Fibroblast of skin of left quadriceps (primary cell): ENCODE results near the gene DPY19L1.
"Not testable (repeated sequence)": the region's sequence is repeated elsewhere in the genome, so short reads cannot be mapped to it uniquely, and the experiment has no call there.

Experiments used
- DNase-seq, 2 experiments: peaks; one replicate each; pipeline ENCODE4 v3.0.0-alpha.2; 2013; ENCODE audit warnings: low read depth in 2 of 2

The DPY19L1 gene

GRCh38 chr7:34988442-34989125 lies 48.7 kb downstream of the DPY19L1 start:
- not testable (repeated sequence) for DNase-seq

GRCh38 chr7:34985155-34985554 lies 52.1 kb downstream of the DPY19L1 start:
- DNase-seq = not testable (repeated sequence)

GRCh38 chr7:34984140-34984539 lies 53.1 kb downstream of the DPY19L1 start:
- not testable (repeated sequence) for DNase-seq

DNA sequence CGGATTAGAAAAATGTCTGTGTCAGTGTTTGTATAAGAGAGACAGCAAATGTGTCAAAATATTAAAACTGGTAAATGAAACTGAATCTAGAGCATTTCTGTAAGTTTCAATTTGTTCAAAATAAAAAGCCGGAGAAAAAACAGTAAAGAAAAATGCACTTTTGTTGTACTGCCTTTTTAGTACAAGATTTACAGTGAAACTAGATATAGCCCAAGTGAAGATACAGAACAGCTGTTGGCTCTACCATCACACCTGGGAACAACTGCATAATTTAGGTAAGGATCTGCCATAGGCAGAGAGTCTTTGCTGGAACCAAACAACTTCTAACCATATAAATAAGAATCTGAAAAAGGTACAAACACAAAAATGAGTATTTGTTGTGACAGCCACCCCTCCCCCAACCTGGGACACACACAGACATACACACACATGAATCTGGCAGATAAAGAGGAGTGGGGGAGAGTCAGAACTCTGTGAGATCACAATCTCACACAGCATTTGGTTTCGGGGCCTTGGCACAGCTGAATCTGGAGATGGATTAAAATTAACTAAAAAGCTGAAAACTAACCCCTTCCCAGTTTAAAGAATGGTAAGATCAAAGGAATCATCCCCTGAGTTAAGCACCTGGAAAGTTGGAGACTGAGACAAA lies 54.8 kb downstream of the DPY19L1 start:
- no peak for DNase-seq

DNA sequence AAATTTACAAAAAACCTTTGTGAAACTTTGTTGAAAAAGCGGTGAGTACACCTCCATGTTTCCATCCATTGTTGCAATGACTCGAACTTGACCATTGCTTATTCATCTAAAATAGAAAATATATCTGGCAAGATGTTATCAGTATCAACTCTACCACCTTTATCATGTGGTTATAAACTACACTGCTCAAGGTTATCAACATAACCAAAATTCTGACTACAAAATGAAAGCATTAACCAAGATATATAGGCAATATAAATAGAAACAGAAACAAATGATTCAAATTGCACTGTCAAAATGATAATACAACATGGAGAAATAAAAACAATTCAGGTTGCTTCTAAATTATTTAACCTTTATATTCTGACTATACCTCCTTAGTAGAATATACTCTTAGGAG lies 58.2 kb downstream of the DPY19L1 start:
- not testable (repeated sequence) for DNase-seq

DNA sequence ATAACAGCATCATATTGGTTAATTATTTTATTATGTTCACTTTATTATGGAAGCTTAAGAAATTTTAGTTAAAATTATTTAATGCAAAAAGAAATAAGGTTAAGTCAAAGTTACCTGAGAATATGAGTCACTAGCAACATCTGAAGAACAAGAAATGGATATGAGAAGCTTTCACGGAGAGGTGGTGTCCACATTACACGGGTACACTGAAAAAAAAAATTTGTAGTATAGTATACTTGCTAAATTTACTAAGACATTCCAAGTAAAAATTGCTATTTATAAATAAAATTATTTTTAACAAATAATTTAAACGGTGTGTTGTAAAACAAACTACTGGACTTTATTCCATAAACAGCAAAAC lies 63.9 kb downstream of the DPY19L1 start:
- DNase-seq = no peak

DNA sequence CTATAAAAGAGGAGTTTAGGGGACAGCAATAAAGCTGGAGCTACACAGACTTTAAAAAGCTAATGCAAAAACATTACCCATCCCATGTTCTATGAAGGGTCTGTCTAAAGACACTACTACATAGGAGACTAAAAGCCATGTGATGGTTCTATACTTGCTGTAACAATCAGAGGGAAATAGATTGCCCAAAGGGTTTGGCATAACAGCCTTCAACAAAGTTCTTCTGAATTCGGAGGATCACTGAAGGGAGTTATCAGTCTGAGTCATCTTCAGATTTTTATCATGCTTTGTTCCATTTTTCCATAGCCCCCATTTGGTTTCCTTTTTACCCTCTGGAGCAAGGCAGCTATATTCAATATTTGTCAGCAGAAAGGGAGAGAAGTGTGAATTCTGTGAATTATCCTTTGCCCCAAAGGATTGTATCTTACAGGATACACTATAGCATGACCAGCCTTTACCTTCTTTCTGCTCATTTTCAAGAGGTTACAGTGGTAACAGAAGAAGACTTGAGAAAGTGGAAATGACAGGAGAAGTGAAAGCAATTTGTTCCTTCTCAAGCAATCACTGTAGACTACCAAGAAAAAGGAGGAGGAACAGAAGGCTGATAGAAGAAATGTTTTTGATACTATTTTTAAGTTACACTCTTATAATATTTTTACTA lies 64.4 kb downstream of the DPY19L1 start:
- DNase-seq = not testable (repeated sequence)

DNA sequence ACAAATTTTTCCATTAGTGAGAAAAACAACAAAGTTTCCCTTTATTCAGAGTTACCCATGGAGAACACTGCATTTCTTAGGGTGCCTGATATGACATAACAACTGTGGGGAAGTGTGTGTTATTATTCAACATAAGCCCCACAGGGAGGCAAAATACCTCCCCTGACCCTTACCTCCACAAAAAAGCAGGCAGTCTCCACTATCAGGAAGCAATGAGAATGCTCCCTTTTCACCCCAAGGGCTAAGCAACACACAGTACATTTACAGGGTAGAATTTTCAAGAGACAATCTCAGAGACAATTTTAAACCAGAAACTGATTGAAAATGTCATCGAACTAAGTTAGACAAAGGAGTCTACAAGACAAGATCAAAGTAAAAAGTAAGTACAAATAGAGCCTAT lies 69.5 kb downstream of the DPY19L1 start:
- not testable (repeated sequence) for DNase-seq

- DNase-seq = not testable (repeated sequence)
Observed at GRCh38 chr7:34966504-34966903, 70.8 kb downstream of the DPY19L1 start.

DNA sequence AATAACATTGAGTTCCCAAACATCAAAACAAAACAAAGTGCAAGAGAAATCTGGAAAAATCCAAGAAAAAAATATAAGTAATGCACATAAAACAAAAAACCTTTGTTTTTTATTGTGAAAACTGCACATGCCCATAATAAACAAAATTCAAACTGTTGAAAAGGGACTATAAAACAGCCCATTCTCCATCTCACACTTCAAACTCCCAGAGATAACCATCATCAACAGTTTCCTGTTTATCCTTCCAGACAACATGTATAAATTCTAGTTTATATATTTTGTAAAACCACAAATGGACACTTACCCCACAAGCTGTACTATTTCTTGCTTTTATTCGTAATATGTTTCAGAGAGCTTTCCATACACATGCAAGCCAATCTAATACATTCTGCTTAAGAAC lies 79.3 kb downstream of the DPY19L1 start:
- DNase-seq = no peak

DNA sequence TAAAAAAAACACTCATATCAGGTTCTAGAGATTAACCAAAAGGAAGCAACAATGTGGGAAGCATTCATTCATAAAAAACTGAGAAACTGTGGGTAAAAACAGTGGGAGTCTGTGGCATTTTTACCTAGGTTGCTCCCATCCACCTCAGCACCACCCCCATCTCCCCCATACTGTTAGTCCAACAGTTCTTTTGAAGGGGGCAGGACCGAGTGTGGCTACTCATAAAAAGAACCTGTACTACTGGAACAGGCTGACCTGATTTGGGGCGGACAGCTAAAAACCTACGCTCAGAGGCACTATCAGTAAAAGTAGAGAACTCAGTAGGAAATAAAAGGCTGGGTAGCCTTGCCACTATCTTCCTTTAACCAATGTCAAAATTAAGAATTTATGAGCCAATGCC lies 84.5 kb downstream of the DPY19L1 start:
- DNase-seq = no peak

- peak; percentile 42 to 56 for DNase-seq
Observed at GRCh38 chr7:34949361-34949760, 87.9 kb downstream of the DPY19L1 start.

GRCh38 chr7:34947427-34947826 lies 89.9 kb downstream of the DPY19L1 start:
- DNase-seq = not testable (repeated sequence)

DNA sequence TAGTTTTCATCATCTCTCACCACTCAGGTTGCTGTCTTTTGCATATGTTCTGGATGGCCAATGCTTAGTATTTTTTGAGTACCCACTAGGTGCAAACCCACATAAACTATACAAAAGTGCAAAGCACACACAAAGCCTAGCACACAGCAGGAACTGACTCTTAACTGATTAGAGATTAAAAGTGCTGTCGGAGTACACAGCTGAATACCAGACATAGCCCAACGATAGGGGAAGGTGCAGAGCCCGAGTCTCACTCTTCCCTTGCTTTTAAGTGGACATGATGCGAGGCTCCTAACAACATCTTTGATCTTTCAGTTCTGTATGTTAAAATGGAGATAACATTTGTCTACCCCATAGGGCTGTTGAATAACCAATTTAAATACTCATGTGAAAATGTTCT lies 90.8 kb downstream of the DPY19L1 start:
- DNase-seq = no peak

DNA sequence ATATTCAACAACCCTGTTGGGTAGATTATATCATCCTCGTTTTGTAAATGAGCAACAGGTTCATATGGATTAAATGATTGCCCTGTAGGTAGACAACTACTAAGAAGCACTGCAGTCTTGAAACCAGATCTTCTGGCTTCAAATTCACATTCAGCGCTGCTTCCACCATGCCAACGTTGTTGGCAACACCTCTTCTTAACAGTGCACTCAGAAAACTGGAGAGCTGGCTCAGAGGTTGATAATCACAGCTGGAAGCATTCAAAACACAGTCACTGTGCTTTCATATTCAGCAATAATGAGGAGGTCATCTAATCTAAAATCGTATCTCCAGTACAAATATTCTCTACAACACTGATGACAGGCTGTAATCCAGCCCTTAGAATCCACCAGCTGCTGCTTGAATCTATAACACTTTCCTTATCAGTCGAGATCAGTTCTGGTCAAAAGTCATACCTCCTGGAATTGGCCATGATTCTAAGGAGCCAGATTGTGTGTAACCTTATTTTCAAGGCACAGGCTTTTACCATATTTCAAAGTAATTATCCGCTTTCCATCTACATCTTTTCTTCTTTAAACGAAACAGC lies 91.3 kb downstream of the DPY19L1 start:
- DNase-seq = not testable (repeated sequence)

GRCh38 chr7:34939175-34939574 lies 98.1 kb downstream of the DPY19L1 start:
- no peak for DNase-seq

DNA sequence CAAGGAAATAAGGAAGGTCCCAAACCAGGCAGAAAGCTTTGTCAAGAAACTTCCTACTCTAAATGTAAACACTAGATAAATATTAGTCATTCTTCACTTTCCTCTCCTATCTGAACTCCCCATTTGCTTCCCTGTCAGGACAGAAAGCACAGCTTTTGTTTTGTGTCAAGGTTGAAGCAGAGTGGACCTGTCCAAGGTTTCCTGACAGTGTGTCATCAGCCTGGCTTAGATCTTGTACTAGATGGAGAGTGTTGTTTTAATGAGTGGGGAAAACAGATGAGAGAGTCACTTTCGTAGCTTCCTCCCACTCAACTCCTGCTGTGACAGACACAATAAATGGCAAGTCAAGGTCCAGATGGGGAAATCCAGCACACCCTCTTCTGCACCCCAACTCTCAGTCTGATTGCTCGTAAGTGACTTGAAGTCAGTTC lies 101.5 kb downstream of the DPY19L1 start:
- DNase-seq = not testable (repeated sequence)

- DNase-seq = no peak
Observed at GRCh38 chr7:34931739-34932138, 105.5 kb downstream of the DPY19L1 start.

DNA sequence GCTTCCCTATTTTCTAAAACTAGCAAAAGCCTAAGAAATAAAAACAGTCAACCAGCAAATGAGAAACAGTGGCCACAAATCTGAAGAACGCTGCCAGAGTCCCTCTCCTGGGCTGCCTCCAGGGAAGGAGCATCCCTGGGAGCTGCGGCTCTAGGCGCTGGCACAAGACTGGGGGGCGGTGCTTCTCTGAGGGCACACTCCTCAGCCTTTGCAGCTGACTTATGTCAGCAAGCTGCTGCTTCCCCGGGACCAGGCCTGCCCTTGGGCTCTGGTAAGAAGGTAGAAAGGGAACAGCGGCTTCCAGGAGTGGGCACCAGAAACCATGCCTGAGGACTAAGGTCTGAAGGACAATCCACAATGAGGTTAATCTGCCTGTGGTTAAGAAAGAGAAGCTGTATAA lies 107.5 kb downstream of the DPY19L1 start:
- not testable (repeated sequence) for DNase-seq

DNA sequence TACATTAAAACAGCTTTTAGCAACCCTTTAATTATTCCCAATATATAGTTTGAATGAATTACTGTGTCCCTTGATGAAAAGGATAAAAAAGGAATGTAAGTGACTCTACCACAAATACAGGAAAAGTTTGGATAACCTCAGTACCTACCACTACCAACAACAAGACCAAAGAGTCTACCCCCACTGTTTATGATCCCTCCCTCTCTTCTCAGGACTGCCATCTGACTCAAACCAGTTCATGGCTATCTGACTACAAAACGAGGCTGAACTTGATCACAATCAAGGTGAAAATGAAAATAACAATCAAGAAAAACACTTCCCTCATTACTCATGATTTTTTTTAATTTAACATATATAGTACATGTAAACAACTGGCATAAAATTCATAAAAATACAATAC lies 108.7 kb downstream of the DPY19L1 start:
- DNase-seq = no peak

- DNase-seq = no peak
Observed at GRCh38 chr7:34928052-34928451, 109.2 kb downstream of the DPY19L1 start.

DNA sequence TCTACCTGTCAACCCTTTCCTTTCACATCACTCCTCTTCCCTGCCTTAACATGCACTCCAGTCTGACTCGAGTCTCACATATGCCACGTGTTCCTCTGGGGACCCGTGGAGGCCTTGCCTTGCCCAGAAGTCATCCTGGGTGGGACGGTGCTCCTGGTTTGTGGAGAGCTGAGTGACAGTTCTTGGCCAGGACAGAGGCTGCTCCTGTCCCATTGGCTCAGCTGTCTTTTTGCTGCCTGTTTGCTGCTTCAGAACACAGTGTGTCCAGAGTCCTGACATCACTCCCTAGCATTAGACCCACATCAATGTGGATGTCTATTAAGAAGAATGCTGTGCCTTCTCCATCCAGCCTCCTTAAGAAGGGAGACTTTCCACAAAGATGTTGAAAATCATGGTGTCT lies 116.8 kb downstream of the DPY19L1 start:
- DNase-seq = not testable (repeated sequence)

DNA sequence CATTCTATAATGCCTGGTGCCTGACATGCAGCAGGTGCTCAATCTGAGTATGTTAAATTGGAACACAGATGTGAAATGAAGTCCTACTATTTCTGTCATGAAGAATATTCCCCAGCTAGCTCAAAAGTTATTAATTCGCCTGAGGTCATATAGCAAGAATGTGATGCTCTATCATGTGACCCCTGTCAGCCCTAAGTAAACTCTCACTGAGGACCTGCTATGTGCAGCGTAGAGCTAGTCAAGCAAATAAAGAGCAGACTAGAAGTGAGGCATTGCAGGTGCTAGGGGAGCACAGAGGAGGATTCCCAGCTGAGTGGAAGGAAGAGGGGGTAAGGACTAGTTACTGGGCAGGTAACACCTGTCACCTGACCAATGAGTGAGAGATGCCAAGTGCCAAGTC lies 118.2 kb downstream of the DPY19L1 start:
- DNase-seq = not testable (repeated sequence)
